ENCODE data around the gene IRF2BP2.

IRF2BP2 gene

DNA sequence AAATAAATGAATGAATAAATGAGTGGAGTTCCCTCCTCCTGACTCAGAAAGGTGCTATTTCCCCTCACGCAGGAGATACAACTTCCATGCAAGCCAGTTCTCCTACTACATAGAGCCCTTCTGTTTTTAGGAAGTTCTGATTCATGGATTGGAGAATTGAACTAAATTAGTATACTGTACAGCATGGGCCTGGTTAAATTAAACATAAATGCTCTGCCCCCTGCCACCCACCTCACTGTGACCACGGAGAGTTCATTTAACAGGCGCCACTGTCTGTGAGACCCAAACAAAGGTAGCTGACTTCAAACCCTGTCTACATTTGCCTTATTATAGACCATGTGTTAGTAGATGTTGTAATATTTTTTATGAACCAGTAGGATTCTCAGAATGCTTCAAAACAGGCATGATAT is 9.1 kb upstream of the IRF2BP2 start:
- no peak overlapping the region for H3K4me2 ChIP-seq (ENCODE audit: low read length)
- no peak overlapping the region for H3K23ac ChIP-seq (ENCODE audit: low read length)
- no peak overlapping the region for H2AK5ac ChIP-seq (ENCODE audit: low read length)
- no peaks in the 10 kb centered on the region for H3K36me3 ChIP-seq (ENCODE audit: control insufficient read depth, insufficient read depth, low read length)
- H3K27me3 ChIP-seq (ENCODE audit: insufficient read depth, low read length, poor library complexity), result no peaks in the 10 kb centered on the region
- H3K79me2 ChIP-seq (ENCODE audit: control insufficient read depth, insufficient read depth, low read length), result no peaks in the 10 kb centered on the region
- WGBS (ENCODE audit: extremely low coverage, insufficient coverage, low lambda C conversion rate), result no CpG with 5 or more reads among the region's 3 CpGs
- H2BK5ac ChIP-seq (ENCODE audit: low read length), result peak overlapping the region; percentile 70
- H4K5ac ChIP-seq (ENCODE audit: low read length), result no peak overlapping the region
- H3K18ac ChIP-seq (ENCODE audit: low read length), result peak overlapping the region; percentile 96
- peak overlapping the region; percentile 85 for H2BK15ac ChIP-seq (replicated peaks; ENCODE audit: low read depth)
- peak overlapping the region; percentile 79 for H3K27ac ChIP-seq (ENCODE audit: low read depth, low read length)
- DNase-seq, result no peak
- no peak overlapping the region for H3K4me3 ChIP-seq (ENCODE audit: low read length)
- H2BK120ac ChIP-seq (ENCODE audit: low read depth, low read length), result peak overlapping the region; percentile 92
- H4K8ac ChIP-seq (ENCODE audit: low read depth, low read length), result no peak overlapping the region
- H3K9ac ChIP-seq (ENCODE audit: low read length), result no peak overlapping the region
- no peaks in the 10 kb centered on the region for H3K79me1 ChIP-seq (ENCODE audit: low read length)
- H3K56ac ChIP-seq (ENCODE audit: low read length), result no peak overlapping the region
- peak overlapping the region; percentile 96 for H3K4ac ChIP-seq (ENCODE audit: low read depth, low read length)
- no peaks in the 10 kb centered on the region for H3K4me1 ChIP-seq (ENCODE audit: control insufficient read depth, low read depth, low read length)

DNA sequence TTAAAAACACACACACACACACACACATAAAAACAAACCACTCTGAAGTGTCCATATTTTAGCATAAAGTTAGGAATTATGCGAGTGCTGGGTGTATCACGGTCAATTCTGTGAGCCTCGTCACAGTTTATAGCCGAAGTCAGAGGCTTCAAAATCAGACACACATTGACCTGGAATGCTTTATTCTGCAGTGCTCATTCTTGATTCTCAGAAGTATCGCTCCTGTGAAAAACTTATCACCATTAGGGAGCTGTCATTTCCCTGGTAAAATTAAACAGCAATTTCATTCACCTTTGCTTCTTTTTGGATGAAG is 8.7 kb upstream of the IRF2BP2 start:
- no peak for DNase-seq
- H3K79me1 ChIP-seq (ENCODE audit: low read length), result no peaks in the 10 kb centered on the region
- no peak overlapping the region for H4K8ac ChIP-seq (ENCODE audit: low read depth, low read length)
- no peak overlapping the region for H3K23ac ChIP-seq (ENCODE audit: low read length)
- H2BK15ac ChIP-seq (replicated peaks; ENCODE audit: low read depth), result no peak overlapping the region
- no peaks in the 10 kb centered on the region for H3K4me1 ChIP-seq (ENCODE audit: control insufficient read depth, low read depth, low read length)
- H3K4me2 ChIP-seq (ENCODE audit: low read length), result no peak overlapping the region
- no peak overlapping the region for H2AK5ac ChIP-seq (ENCODE audit: low read length)
- WGBS (ENCODE audit: extremely low coverage, insufficient coverage, low lambda C conversion rate), result no CpG with 5 or more reads among the region's 5 CpGs
- peak overlapping the region; percentile 79 for H3K27ac ChIP-seq (ENCODE audit: low read depth, low read length)
- H3K18ac ChIP-seq (ENCODE audit: low read length), result peak overlapping the region; percentile 96
- H3K4me3 ChIP-seq (ENCODE audit: low read length), result no peak overlapping the region
- H2BK120ac ChIP-seq (ENCODE audit: low read depth, low read length), result peak overlapping the region; percentile 92
- no peaks in the 10 kb centered on the region for H3K36me3 ChIP-seq (ENCODE audit: control insufficient read depth, insufficient read depth, low read length)
- no peaks in the 10 kb centered on the region for H3K79me2 ChIP-seq (ENCODE audit: control insufficient read depth, insufficient read depth, low read length)
- peak overlapping the region; percentile 34 for H3K56ac ChIP-seq (ENCODE audit: low read length)
- no peak overlapping the region for H4K5ac ChIP-seq (ENCODE audit: low read length)
- peak overlapping the region; percentile 56 for H3K4ac ChIP-seq (ENCODE audit: low read depth, low read length)
- H2BK5ac ChIP-seq (ENCODE audit: low read length), result peak overlapping the region; percentile 70
- H3K9ac ChIP-seq (ENCODE audit: low read length), result no peak overlapping the region
- H3K27me3 ChIP-seq (ENCODE audit: insufficient read depth, low read length, poor library complexity), result no peaks in the 10 kb centered on the region

DNA sequence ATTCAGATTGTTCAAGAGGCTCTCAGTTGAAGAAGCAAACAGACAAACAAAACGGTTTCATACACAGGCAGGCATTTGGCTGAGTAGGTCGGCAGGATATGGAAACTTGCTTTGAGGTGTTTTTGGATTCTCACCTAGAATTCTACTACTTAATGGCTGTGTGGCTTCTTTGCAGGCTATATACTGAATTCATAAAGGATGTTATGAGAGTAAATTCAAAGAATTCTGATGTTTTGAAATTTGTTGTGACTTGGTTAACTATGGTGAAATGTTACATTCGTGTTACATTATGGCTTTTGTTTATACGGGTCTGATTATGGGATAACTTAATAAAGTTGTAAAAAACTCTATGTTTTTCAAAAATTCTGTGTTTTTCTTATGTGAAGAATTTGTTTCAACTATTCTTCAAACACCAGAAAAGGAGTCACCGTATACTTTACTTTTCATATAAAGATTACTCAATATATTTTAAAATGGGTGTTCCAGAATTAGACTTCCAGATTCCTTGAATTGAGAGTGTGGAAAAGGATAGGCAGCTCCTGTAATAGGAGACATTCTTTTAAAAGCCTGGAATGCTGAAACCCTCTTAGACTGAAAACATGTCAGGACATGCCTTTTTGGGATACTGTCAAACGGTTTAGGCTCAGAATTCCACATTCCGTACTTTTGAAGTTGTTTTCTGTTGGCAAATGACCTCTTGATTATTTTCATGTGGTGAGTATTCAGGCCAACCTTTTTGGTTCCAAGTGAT is 8.2 kb upstream of the IRF2BP2 start:
- H3K56ac ChIP-seq (ENCODE audit: low read length), result peak overlapping the region; percentile 34
- WGBS (ENCODE audit: extremely low coverage, insufficient coverage, low lambda C conversion rate), result no CpG with 5 or more reads among the region's 7 CpGs
- no peak overlapping the region for H2BK5ac ChIP-seq (ENCODE audit: low read length)
- H3K18ac ChIP-seq (ENCODE audit: low read length), result peak overlapping the region; percentile 96
- no peaks in the 10 kb centered on the region for H3K27me3 ChIP-seq (ENCODE audit: insufficient read depth, low read length, poor library complexity)
- H3K4me1 ChIP-seq (ENCODE audit: control insufficient read depth, low read depth, low read length), result no peaks in the 10 kb centered on the region
- H4K8ac ChIP-seq (ENCODE audit: low read depth, low read length), result no peak overlapping the region
- H3K79me2 ChIP-seq (ENCODE audit: control insufficient read depth, insufficient read depth, low read length), result no peaks in the 10 kb centered on the region
- H3K27ac ChIP-seq (ENCODE audit: low read depth, low read length), result peak overlapping the region; percentile 79
- H3K23ac ChIP-seq (ENCODE audit: low read length), result no peak overlapping the region
- no peak overlapping the region for H3K9ac ChIP-seq (ENCODE audit: low read length)
- no peak overlapping the region for H3K4me2 ChIP-seq (ENCODE audit: low read length)
- no peaks in the 10 kb centered on the region for H3K36me3 ChIP-seq (ENCODE audit: control insufficient read depth, insufficient read depth, low read length)
- H3K4me3 ChIP-seq (ENCODE audit: low read length), result no peak overlapping the region
- peak; percentile 62 for DNase-seq
- no peaks in the 10 kb centered on the region for H3K79me1 ChIP-seq (ENCODE audit: low read length)
- no peak overlapping the region for H2BK15ac ChIP-seq (replicated peaks; ENCODE audit: low read depth)
- no peak overlapping the region for H2AK5ac ChIP-seq (ENCODE audit: low read length)
- H3K4ac ChIP-seq (ENCODE audit: low read depth, low read length), result peak overlapping the region; percentile 56
- H4K5ac ChIP-seq (ENCODE audit: low read length), result no peak overlapping the region
- H2BK120ac ChIP-seq (ENCODE audit: low read depth, low read length), result peak overlapping the region; percentile 92

DNA sequence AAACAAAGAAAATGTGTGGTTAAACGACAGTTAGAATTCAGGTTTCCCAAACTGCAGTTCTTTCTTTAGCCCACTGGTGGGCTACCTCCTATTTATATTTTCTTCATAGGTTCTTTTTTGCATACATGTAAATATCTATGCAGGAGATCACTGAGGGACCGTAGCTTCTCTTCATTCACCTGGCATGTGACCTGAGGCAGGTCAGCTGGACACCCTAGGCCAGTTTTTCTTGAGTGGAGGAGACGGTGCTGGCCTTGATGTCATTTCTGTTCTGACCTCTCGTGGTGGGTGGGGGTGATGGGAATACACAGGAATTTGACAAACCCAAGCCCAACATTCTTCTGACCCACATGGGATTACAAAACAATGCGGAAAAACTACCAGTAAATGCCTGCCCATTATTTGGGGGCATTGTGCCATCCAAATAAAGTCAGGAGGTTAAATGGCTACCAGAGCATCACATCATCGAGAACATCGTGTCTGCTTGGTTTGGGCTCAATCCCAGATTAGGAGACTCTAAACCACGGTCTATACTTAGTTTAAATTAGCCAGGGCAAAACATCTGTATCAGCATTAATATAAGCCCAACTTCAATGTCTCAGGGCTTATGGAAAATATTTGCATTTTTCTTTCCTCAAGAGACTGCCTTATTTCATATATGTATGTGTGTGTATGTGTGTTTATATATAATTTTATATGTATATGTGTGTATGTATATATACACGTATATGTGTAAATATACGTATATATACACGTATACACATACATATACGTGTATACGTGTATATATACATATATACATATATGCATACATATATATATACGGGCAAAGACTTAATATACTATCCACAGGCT is 7.4 kb upstream of the IRF2BP2 start:
- Histone ChIP-seq H3K4ac (ENCODE audit: low read depth, low read length) (peak overlapping the region; percentile 64), H3K4me3 (ENCODE audit: low read length) (no peak overlapping the region), H4K5ac (ENCODE audit: low read length) (no peak overlapping the region), H3K27ac (ENCODE audit: low read depth, low read length) (no peak overlapping the region), H2BK120ac (ENCODE audit: low read depth, low read length) (peak overlapping the region; percentile 68), H4K8ac (ENCODE audit: low read depth, low read length) (no peak overlapping the region), H3K4me1 (ENCODE audit: control insufficient read depth, low read depth, low read length) (no peaks in the 10 kb centered on the region), H3K79me1 (ENCODE audit: low read length) (no peaks in the 10 kb centered on the region), H3K56ac (ENCODE audit: low read length) (no peak overlapping the region), H3K27me3 (ENCODE audit: insufficient read depth, low read length, poor library complexity) (no peaks in the 10 kb centered on the region), H3K18ac (ENCODE audit: low read length) (peak overlapping the region; percentile 94), H2BK15ac (replicated peaks; ENCODE audit: low read depth) (peak overlapping the region; percentile 41), H2AK5ac (ENCODE audit: low read length) (no peak overlapping the region), H3K9ac (ENCODE audit: low read length) (no peak overlapping the region), H3K4me2 (ENCODE audit: low read length) (no peak overlapping the region), H3K36me3 (ENCODE audit: control insufficient read depth, insufficient read depth, low read length) (no peaks in the 10 kb centered on the region), H3K79me2 (ENCODE audit: control insufficient read depth, insufficient read depth, low read length) (no peaks in the 10 kb centered on the region), H2BK5ac (ENCODE audit: low read length) (peak overlapping the region; percentile 48), H3K23ac (ENCODE audit: low read length) (no peak overlapping the region)
- peak; percentile 79 for DNase-seq
- no CpG with 5 or more reads among the region's 14 CpGs for WGBS (ENCODE audit: extremely low coverage, insufficient coverage, low lambda C conversion rate)

DNA sequence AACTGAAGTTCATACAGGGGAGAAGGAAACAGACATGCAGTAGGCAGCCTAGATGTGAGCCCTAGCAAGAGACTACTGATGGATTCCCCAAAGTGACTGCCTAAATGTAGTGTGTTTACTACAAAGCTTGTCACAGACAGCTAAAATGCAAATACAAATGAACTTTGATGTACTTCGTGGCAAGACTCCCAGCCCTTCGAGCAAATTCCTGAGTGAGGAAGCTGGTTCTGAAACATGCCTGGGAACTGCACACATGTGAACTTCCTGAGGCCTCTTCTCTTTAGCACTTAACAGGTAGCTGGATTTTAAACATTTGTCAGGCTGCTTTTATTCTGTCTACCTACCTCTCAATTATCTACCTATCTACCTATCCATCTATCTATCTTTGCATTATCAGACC is 6.7 kb upstream of the IRF2BP2 start:
- H2BK15ac ChIP-seq (replicated peaks; ENCODE audit: low read depth), result no peak overlapping the region
- H3K36me3 ChIP-seq (ENCODE audit: control insufficient read depth, insufficient read depth, low read length), result no peaks in the 10 kb centered on the region
- WGBS (ENCODE audit: extremely low coverage, insufficient coverage, low lambda C conversion rate), result no CpG with 5 or more reads among the region's 2 CpGs
- no peak overlapping the region for H3K23ac ChIP-seq (ENCODE audit: low read length)
- no peaks in the 10 kb centered on the region for H3K79me1 ChIP-seq (ENCODE audit: low read length)
- no peak overlapping the region for H4K8ac ChIP-seq (ENCODE audit: low read depth, low read length)
- DNase-seq, result no peak
- H3K27me3 ChIP-seq (ENCODE audit: insufficient read depth, low read length, poor library complexity), result no peaks in the 10 kb centered on the region
- H2BK120ac ChIP-seq (ENCODE audit: low read depth, low read length), result peak overlapping the region; percentile 83
- no peak overlapping the region for H4K5ac ChIP-seq (ENCODE audit: low read length)
- no peak overlapping the region for H3K27ac ChIP-seq (ENCODE audit: low read depth, low read length)
- H3K4me2 ChIP-seq (ENCODE audit: low read length), result no peak overlapping the region
- H3K18ac ChIP-seq (ENCODE audit: low read length), result peak overlapping the region; percentile 32
- peaks cover 3% of the 10 kb centered on the region for H3K4me1 ChIP-seq (ENCODE audit: control insufficient read depth, low read depth, low read length)
- no peak overlapping the region for H3K9ac ChIP-seq (ENCODE audit: low read length)
- H3K4me3 ChIP-seq (ENCODE audit: low read length), result no peak overlapping the region
- no peak overlapping the region for H3K4ac ChIP-seq (ENCODE audit: low read depth, low read length)
- no peak overlapping the region for H2BK5ac ChIP-seq (ENCODE audit: low read length)
- peak overlapping the region; percentile 9 for H3K56ac ChIP-seq (ENCODE audit: low read length)
- no peaks in the 10 kb centered on the region for H3K79me2 ChIP-seq (ENCODE audit: control insufficient read depth, insufficient read depth, low read length)
- H2AK5ac ChIP-seq (ENCODE audit: low read length), result no peak overlapping the region
